ENCODE data around the gene INPP5A.

Gene INPP5A

DNA sequence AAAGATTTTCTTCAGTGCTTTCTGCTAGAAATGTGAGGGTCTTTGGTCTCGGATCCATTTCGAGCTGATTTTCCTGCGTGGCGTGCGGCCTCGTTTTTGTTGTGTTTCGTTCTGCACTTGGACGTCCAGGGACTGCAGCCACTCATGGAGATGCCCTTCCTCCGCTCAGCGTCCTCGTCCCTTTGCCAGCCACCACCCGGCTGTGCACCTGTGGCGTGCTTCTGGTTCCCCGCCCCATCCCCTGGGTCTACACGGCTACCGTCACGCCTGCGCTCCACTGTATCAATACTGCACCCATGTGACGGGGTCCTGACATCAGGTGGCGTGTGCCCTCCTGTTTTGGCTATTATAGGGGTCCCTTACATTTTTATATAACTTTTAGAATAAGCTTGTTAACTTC, 291.1 kb downstream of the INPP5A start:
- H3K9me3 ChIP-seq (ENCODE audit: insufficient read depth, low read length): peaks cover 19% of the 10 kb centered on the region; the same call in 1 of the 2 replicates
- H3K4me1 ChIP-seq (ENCODE audit: insufficient read depth, insufficient read length): no peaks in the 10 kb centered on the region
- no peaks in the 10 kb centered on the region for H3K36me3 ChIP-seq (ENCODE audit: insufficient read depth, insufficient read length, low read length)
- no peak for TF ChIP-seq SUZ12 (IDR thresholded peaks at IDR 0.05; ENCODE audit: extremely low read depth, insufficient read depth, insufficient read length)
- no peak for TF ChIP-seq YY1 (IDR thresholded peaks at IDR 0.05; ENCODE audit: insufficient read depth, insufficient read length)
- TF ChIP-seq ZNF274 (IDR thresholded peaks at IDR 0.05; ENCODE audit: low read depth, low read length): no peak
- no peaks in the 10 kb centered on the region for H3K27me3 ChIP-seq (ENCODE audit: insufficient read depth, insufficient read length)
- no peak for DNase-seq (ENCODE audit: low read depth, low spot score)
- H3K9ac ChIP-seq (ENCODE audit: insufficient read length, low read depth): no peak overlapping the region
- H3K4me3 ChIP-seq (ENCODE audit: insufficient read length, low read depth): no peak overlapping the region

GRCh38 chr10:132829403-132829802, 291.8 kb downstream of the INPP5A start:
- no peak overlapping the region for H3K4me3 ChIP-seq (ENCODE audit: insufficient read length, low read depth)

DNA sequence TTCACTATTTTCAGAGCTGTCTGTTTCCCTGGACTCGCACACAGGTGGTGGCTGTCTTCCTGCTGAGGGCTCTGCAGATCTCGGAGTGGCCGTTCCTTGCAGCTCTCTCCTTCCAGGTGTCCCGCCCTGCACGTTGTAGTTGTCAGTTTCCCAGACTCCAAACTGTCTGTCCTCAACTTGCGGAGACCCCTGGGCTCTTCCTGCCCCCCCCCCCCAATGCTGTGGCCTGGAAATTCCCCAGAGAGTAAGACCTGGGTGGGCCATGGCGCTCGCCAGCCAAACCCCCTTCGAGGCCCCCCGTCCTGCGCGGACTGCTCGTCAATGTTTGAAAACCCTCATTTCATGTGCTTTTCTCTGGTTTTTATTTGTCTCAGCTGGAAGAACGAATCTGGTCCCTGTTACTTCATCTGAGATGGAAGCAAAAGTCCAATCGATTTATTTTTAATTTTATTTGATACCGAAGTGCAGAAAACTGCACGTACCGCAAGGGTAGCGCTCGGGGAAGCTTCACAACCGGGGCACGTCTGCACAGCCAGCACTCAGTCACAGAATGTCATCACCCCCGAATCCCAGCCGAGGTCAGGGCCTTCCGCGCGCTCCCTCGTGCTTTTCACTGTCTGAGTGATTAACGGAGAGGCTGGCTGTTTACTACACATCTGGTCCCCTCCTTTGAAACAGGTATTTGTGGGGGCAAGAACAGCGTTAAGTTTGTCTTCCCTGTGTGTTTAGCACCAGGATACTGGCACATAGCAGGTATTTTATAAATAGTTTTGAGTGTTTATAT, 294.8 kb downstream of the INPP5A start:
- DNase-seq (ENCODE audit: low read depth, low spot score): no peak
- Histone ChIP-seq H3K4me1 (ENCODE audit: insufficient read depth, insufficient read length) (peaks cover 7% of the 10 kb centered on the region), H3K27me3 (ENCODE audit: insufficient read depth, insufficient read length) (no peaks in the 10 kb centered on the region), H3K4me3 (ENCODE audit: insufficient read length, low read depth) (no peak overlapping the region), H3K9me3 (ENCODE audit: insufficient read depth, low read length) (no peaks in the 10 kb centered on the region), H3K9ac (ENCODE audit: insufficient read length, low read depth) (no peak overlapping the region), H3K36me3 (ENCODE audit: insufficient read depth, insufficient read length, low read length) (no peaks in the 10 kb centered on the region)
- no peak for TF ChIP-seq SUZ12 (IDR thresholded peaks at IDR 0.05; ENCODE audit: extremely low read depth, insufficient read depth, insufficient read length)
- TF ChIP-seq ZNF274 (IDR thresholded peaks at IDR 0.05; ENCODE audit: low read depth, low read length): no peak
- no peak for TF ChIP-seq YY1 (IDR thresholded peaks at IDR 0.05; ENCODE audit: insufficient read depth, insufficient read length)

More at GRCh38 chr10:132829403-132829802, 291.8 kb downstream of the INPP5A start:
- Histone ChIP-seq H3K36me3 (ENCODE audit: insufficient read depth, insufficient read length, low read length) (no peaks in the 10 kb centered on the region), H3K9ac (ENCODE audit: insufficient read length, low read depth) (no peak overlapping the region), H3K9me3 (ENCODE audit: insufficient read depth, low read length) (peaks cover 19% of the 10 kb centered on the region; the same call in 1 of the 2 replicates), H3K27me3 (ENCODE audit: insufficient read depth, insufficient read length) (no peaks in the 10 kb centered on the region), H3K4me1 (ENCODE audit: insufficient read depth, insufficient read length) (no peaks in the 10 kb centered on the region)
- TF ChIP-seq SUZ12 (IDR thresholded peaks at IDR 0.05; ENCODE audit: extremely low read depth, insufficient read depth, insufficient read length): no peak
- no peak for TF ChIP-seq ZNF274 (IDR thresholded peaks at IDR 0.05; ENCODE audit: low read depth, low read length)
- TF ChIP-seq YY1 (IDR thresholded peaks at IDR 0.05; ENCODE audit: insufficient read depth, insufficient read length): no peak
- DNase-seq (ENCODE audit: low read depth, low spot score): no peak
